Inferior parietal cortex (tissue), 1 donor: ENCODE results near the gene PSMD7.
A peak's percentile ranks its signal among the peaks of the same experiment; 100 is the strongest.
"Not testable (repeated sequence)": the region's sequence is repeated elsewhere in the genome, so short reads cannot be mapped to it uniquely, and the experiment has no call there.

ENCODE experiments used
- DNase-seq: peaks from one replicate; pipeline ENCODE4 v3.0.0-alpha.2; 2016; ENCODE audit errors: extremely low spot score

Gene PSMD7

DNA sequence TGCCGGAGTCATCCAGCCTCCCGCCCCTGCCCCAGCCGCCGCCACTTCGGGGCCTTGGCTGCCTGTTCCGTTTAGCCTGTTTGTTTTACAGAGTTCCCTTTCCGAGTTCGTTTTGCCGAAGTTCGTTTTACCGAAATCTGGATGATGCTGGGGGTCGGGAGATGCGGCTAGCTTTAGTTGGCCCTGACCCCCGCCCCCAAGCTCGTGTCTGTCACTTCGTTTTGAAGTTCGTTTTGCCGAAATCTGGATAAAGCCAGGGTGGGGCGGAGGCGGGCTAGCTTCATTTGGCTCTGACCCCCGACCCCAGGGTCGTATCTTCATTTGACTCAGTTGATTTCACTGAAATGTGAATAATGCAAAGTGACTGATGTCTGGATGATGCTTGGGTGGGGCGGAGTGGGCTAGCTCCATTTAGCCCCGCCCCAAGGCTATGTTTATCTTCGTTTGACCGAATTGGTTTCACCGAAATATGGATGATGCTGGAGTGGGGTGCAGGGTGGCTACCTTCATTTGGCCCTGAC, 591 bp downstream of the PSMD7 start:
- DNase-seq = no peak

DNA sequence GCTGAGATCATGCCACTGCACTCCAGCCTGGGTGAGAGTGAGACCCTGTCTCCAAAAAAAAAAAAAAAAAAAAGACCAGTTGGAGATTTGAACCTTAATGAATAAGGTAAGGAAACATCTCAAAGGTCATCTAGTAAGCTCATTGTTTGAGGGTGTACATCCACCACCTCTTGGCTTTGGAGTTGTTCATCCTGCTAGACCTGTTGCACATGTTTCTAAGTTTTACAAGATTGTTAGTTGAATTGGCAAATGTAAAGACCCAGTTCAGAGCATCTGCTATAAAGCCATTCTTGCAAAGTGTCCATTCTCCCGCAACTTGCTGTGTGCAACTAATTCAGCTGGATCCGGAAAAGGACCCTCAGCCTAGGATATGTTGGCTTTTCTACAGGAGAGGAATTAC, 1.5 kb downstream of the PSMD7 start:
- no peak for DNase-seq

- DNase-seq = no peak
Measured at GRCh38 chr16:74302341-74302740, 5.7 kb downstream of the PSMD7 start.

DNA sequence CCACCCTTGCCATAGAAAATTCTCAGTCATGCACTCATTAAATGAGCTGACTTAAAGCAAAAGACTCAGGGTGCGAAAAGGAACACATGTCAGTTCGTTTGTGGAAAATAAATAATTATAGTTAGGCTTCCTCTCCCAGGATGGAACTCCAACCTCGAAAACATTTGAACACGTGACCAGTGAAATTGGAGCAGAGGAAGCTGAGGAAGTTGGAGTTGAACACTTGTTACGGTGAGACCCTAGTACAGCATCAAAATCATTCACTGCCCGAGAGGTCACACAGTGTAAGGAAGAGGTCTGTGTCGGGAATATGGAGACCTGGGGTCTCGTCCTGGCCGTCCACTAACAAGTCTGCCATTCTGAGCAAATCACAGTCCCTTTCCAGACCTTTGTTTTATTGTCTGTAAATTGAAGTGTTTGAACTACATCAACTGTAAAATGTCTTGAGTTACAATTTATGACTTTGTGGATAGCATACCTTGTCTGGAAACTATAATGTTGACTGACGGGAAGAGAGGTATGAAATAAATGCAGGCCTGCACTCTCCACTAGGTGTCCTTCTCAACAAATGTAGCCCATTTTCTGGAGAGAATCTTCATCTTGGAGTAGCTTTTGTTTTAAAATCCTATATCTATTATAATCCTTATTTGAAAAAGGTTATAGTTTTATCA, 7.7 kb downstream of the PSMD7 start:
- peak; percentile 16 for DNase-seq

DNA sequence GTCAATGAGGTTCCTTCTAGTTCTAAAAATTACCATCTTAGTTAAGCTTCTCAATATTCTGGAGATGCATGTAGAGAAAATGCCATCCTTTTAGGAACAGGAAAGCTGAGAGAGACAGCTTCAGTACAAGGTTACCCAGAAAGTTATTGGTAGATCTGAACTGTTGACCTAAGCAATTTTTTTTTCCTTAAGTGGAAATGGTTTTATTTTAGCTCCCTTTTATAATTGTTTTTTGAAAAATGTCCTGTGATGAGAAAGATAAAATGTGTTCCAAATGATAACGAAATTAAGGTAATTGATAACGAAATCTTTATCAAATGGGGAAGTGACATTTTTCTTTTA, 8.2 kb downstream of the PSMD7 start:
- DNase-seq = no peak

DNA sequence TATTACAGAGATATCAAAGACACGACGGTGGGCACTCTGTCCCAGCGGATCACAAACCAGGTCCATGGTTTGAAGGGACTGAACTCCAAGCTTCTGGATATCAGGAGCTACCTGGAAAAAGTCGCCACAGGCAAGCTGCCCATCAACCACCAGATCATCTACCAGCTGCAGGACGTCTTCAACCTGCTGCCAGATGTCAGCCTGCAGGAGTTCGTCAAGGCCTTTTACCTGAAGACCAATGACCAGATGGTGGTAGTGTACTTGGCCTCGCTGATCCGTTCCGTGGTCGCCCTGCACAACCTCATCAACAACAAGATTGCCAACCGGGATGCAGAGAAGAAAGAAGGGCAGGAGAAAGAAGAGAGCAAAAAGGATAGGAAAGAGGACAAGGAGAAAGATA, 8.7 kb downstream of the PSMD7 start:
- DNase-seq = no peak

- no peak for DNase-seq
Measured at GRCh38 chr16:74305978-74306784, 9.6 kb downstream of the PSMD7 start.

DNA sequence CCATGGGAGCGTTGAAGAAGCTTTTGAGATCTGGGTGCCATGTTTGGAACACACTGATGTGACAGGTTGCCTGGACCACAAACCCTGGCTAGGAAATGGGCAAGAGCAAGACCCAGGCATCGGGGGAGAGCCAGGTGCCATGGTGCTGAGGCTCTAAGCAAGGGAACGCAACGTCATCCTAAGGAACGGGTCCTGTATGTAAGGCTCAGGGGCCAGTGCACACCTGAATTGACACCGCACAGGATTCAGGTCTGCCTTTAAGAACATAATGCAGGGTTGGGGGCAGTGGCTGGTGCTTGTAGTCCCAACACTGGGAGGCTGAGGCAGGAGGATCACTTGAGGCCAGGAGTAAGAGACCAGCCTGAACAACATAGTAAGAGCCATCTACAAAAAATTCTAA, 10.8 kb downstream of the PSMD7 start:
- DNase-seq = no peak

DNA sequence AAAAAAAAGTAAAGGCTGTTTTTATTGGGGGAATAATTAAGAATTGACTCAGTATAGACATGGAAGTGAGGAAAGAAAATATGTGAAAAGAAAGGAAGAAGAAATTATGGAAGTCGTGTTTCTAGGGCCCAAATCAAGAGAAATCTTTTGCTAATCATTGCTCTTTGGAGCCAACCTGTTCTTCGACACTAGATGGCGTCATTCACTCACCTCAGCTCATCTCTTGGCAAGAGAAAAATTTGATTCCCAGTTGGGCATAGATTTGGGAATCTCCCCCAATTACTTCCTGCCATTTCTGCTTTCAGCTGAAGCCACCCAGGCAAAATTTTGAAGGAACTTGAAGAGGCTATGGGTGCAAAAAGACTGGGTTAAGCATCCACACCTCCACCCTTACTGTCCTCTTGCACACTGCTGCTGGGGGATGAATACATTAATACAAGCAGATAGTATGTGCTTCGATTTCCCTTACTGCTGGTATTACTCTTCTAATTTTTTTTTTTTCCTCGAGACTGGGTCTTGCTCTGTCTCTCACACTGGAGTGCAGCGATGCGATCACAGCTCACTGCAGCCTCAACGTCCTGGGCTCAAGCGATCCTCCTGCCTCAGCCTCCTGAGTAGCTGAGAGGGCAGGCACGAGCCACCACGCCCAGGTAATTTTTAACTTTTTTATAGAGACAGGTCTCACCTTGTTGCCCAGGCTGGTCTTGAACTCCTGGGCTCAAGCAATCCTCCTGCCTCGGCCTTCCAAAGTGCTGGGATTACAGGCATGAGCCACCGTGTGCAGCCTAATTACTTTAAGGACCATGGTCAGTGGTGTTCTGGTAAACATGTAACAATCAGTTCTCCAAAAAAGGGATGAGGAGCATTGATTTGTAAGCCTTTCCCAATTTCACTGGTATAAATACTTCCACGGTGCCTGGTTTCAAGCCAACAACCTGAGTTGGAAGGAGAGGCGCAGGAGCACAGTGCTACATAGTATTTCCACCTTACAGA, 13.5 kb downstream of the PSMD7 start:
- peak; percentile 73 for DNase-seq

- DNase-seq = no peak
Measured at GRCh38 chr16:74315059-74315458, 18.4 kb downstream of the PSMD7 start.

DNA sequence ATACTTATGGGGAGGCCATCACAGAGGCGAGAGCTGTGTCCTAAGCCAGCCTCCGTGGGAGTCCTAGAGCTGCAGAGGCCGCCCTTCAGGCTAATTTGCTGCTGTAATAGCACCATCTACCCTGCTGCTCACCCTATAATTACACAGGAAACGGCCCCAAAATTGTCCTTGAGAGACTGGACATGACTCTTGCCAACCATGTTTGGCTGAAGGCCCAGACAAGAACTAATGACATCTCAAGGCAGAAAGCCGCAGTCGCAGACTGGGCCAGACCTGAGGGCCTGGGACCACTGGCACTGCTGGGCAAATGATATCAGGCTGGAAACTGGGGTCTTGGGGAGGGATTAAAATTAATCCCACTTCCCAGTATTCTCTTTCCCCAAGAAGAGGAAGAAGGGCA, 24.1 kb downstream of the PSMD7 start:
- no peak for DNase-seq

DNA sequence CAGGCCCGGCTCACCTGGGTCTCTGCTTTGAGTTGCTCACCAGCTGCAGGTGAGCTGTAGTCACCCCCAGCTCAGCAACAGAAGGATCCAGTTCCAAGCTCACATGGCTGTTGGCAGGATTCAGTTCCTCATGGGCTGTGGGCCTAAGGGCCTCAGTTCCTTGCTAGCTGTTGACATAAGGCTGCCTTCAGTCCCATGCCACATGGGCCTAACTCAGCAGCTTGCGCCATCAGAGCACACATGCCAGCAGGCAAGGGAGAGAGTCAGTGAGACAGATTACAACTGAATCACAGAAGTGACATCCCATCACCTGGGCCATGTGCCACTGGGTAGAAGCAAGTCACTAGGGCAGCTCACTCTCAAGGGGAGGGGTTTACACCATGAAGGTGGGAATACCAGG, 24.7 kb downstream of the PSMD7 start:
- no peak for DNase-seq

DNA sequence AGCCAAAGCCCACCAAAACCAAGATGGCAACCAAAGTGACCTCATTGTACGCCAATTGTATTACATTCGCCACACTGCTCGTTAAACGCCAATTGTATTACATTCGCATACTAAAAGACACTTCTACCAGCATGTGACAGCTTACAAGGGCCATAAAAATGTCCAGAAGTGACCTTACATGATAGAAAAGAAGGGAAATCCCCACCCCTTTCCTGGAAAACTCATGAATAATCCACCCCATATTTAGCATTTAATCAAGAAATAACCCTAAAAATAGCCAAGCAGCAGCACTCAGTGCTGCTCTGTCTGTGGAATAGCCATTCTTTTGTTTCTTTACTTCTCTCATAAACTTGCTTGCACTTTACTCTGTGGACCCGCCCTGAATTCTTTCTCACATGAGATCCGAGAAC, 25.7 kb downstream of the PSMD7 start:
- no peak for DNase-seq

GRCh38 chr16:74324777-74325176, 28.2 kb downstream of the PSMD7 start:
- DNase-seq = not testable (repeated sequence)

DNA sequence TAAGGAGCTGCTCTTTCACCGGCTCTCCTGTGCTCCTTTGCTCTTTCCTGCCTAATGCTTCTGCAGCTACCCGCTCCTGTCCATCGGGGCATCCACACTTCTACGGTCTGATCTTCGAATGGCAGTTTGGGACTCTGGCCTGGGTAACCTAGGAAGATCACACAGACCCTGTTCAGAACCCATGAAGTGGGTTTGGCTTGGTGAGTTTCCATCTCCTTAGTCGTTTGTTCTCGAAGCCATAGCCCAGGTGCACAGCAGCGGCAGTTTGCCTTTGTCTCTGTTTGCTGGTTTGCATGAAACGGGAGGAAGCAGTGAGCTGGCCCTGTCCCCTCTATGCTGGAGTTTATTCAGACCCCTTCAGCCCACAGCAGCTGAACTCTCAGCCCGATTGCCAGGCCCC, 29.0 kb downstream of the PSMD7 start:
- DNase-seq = no peak

DNA sequence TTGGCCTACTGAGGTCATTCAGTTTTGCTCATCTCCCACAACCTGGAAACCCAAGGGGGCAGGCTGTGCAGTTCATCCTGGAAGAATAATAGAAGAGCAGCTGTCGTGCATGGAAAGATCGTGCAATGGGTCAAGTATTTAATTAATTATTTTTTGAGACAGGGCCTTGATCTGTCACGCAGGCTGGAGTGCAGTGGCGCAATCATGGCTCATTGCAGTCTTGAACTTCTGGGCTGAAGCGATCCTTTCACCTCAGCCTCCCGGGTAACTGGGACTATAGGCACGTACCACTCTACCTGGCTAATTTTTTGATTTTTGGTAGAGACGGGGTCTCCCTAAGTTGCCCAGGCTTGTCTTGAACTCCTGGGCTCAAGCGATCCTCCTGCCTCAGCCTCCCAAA, 31.7 kb downstream of the PSMD7 start:
- not testable (repeated sequence) for DNase-seq

DNA sequence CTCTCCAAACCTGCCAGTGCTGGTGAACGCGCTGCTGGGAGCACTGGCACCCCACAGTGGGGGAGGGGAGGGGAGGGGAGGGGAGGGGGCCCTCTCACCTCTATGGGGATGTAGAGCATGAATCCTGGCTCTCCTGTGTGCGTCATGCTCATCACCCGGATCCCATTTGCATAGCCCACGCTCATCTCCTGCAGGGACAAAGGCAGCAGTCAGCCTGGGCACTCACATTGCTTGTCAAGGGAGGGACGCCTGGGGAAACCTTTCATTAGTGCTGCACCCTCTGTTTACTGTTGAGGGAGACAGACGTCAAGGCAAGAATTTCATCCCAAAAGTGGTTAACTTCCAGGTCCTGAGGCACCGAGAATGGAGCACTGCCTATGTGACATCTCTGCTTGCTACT, 35.9 kb downstream of the PSMD7 start:
- DNase-seq = not testable (repeated sequence)

DNA sequence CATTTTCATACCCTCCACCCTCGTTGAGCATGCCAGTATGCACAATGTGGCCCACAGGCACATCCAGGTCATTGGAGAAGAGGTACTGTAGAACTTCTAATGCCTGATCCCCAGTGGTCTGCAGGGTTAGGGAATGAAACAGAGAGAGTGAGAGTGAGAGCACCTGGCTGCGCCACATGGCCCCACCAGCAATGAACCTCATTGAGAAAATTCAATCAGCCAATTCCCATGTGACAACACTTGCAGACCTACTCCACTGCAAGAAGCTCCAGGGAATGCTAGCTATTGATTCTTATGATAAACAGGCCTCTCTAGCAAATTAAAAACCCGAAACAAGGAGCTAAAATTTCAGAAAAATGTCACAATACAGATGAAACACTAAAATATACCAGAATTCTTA, 40.9 kb downstream of the PSMD7 start:
- DNase-seq = not testable (repeated sequence)

DNA sequence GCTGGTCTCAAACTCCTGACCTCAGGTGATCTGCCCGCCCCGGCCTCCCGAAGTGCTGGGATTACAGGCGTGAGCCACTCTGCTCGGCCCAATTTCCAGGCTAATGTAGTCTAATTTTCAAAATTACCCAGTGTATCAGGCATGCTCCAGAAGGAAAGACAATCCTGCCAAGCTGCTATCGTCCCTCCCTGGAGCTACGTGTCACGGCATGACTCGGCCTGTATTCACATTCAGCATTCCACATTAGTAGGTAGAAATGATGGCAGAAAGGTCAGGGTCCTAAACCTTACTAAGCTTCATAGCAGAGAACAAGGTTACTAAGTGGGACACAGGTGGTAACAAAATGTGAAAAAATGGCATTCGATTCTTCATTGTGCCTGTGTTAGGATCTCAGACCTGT, 42.6 kb downstream of the PSMD7 start:
- not testable (repeated sequence) for DNase-seq

GRCh38 chr16:74353038-74353437, 56.4 kb downstream of the PSMD7 start:
- DNase-seq = not testable (repeated sequence)
